CD4-positive, alpha-beta T cell treated with Interleukin-1 beta for 1 hour (primary cell): ENCODE measurements around the gene CTSO.

Experiments
- DNase-seq, 2 donors: peaks; one replicate each; pipeline ENCODE4 v3.0.0-alpha.2; 2020 to 2022

Gene CTSO

DNA sequence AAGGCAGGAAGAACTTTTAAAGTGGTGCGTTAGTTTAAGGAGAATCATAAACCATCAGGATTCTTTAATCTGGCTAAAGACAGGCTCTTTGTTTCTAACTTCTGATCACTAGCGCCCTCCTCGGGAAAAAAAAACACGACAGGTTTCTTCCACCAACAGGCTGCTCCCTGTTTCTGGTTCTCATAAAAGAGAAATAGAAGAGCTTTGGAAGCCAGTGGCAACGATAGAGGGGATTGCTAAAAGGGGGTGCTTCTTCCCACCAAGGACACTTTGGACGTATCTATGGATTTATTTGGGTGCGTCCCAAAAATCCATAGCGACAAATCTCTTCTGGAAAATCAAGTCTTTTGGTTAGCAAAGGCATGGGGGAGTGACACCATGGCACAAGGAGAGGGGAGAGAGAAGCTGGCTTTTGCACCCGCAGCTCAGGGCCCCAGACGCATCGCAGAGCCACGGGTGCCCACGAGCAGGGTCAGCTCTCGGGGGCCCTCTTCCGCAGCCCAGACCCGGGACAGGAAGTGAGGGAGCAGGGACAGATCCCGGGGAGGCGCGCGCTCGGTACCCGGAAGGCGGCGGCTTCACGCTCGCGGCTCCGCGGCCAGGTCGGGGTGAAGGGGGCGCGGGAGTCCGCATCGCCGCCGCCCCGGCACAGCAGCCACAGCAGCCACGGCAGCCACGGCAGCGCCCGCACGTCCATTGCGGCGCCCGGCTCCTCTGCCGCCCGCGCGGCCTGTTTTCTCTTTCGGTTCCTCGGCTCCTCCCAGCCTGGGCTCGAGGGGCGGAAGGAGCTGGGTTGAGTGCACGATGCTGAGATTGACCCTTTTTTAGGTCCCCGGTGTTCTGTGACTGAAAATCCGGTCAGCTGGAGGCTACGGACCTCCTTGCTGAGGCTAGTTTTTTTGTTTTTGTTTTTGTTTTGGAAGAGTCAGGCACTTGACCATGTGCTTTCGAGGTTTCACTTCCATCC is at the start of gene CTSO:
Gene CTSO (minus strand): TSS at position 716 of the 967 bp plus-strand sequence. CDS start 19 bp downstream, at position 697.
- DNase-seq: peak; percentile 68 to 77

DNA sequence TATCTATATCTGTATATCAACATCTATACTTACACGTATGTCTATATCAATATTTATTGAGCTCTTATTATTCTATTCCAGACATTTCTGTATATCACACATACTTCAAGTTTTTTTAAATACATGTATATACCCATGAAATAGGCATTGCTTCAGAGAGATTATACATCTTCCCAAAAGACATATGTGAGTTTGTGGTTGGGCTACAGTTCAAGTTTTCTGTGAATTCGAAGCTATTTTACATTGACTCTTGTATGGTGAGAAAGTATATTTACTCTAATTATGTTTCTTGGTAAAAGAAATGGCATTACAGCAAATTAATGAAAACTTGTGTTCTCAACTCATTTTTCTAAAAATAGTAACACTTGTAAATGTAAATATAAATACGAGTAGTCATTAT is 46.8 kb upstream of the CTSO start:
- no peak for DNase-seq

- no peak for DNase-seq
Measured at GRCh38 chr4:155999725-156000124, 46.1 kb upstream of the CTSO start.

GRCh38 chr4:155995069-155995468 is 41.4 kb upstream of the CTSO start:
- no peak for DNase-seq

DNA sequence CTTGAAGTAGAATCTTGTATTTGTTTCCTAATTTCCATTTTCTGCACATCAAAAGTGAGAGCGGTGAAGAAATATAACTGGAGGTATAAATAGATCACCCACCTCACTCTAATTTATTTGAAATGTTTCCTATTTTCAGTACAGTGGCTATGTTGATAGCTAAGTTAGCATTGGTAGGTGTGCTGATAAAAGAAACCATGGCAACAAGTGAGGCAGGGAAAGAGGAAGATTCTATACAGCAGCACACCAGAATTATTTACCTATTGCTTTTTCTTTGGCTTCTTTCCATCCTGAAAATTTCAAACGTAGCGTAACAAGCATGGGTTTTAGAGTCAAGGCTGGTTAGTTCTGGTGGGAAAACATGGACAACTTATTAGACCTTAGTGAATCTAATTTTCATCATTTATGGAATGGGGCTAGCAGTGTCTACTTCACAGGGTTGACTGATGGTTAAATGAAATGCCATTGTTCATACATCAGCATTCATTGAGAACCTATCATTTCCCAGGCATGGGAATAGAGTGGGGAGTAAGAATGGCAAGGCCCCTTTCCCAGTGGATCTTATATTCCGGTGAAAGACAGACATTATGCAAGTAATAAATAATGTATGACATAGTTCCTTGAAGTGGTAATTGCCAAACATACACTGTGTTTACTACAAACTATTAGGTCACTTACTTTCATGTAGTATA is 30.6 kb upstream of the CTSO start:
- DNase-seq: no peak

DNA sequence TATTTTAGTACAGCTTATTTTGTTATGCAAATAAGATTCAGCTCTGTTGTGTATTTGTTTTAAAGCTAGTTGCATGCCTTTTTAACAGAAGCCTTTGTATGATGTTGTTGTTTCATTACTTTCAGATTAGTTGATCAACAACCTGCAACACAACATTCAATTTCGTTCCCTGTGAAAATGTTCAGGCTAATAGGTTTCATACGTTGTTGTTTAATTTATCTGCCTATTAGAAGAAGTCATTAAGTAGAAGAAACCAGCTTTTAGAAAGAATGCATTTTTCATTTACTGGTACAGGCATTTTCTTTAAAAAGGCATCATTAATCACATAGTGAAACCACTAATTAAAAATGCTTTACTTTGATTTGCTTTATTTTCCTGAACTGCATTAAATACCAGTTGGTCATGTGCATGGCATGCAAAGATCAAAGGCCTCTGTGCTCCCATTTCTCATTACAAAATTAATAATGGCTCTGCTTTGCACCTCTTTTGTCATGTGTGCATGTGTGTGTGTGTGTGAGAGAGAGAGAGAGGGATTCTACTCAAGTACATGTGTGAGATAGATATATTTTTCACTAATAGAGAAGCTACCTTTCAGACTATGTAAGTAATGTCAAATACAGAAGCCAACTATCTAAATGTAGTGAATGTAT is 29.2 kb upstream of the CTSO start:
- no peak for DNase-seq

DNA sequence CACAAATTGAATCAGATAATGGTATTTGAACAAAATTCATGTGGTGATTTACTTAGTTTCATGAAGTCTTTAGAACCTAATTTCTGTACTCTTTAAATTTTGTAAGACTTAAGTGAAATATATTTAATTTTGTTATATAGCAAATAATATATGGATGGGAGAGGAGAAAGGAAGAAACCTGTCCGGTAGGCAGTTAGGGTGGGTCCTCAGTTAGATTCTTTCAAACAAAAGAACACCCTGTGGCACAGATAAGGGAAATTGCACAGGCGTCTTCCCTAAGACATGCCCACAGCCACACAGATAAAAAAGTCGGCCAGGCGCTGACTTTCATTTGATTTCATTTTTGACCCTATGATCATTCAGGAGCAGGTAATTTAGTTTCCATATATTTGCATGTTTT is 25.1 kb upstream of the CTSO start:
- DNase-seq: no peak

DNA sequence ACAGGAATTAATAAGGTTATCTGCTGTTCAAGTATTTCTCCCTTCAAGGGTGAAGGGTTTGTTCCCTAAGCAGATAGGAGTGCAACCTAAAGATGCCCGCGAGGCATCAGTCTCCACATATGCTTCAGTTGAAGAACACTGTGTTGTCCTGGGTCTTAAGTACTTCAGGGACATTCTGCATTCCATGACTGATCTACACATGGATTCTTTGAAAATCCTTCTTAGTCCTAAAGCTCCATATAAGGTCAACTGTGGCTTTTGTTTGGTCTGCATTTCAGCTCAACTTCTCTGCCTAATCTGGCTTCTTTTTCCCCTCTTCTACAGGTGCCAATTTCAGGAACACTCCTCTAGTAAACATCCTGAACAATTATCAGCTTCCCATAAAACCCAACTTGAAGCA is 21.8 kb upstream of the CTSO start:
- DNase-seq: no peak

DNA sequence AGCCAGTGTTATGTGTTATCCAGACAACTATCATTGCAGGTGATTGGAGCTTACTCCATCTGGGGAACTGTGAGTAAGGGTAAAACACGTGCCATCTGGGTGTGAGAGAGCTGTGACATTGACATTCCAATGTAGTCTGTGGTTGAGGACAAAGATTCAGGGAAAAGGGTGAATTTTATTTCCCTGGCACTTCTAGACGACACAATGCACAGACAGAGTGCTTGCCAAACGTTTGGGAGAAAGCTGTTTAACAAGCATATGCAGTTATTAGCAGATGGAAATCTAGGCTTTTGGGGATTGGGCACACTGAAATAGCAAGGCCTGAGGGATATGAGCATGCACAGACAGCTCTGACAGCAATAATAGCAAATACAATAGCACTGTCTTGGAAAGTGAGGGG is 21.3 kb upstream of the CTSO start:
- no peak for DNase-seq

- DNase-seq: no peak
Measured at GRCh38 chr4:155974476-155974749, 20.7 kb upstream of the CTSO start.

- DNase-seq: no peak
Measured at GRCh38 chr4:155973639-155974475, 20.2 kb upstream of the CTSO start.

DNA sequence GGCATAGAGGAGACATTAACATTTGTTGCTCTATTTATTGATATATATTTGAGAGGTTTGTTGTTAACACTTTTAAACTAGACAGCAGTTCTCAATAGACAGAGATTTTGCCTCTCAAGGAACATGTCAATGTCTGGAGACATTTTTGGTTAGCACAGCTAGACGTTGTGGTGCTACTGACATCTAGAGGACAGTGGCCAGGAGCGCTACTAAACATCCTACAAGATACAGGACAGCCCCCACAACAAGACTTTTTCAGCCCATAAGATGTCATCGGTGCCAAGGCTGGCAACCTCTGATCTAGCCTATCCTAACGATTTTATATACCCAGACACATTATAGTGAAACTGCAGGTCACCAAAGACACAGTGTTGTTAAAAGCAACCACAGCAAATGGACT is 18.4 kb upstream of the CTSO start:
- no peak for DNase-seq

- no peak for DNase-seq
Measured at GRCh38 chr4:155966731-155967395, 13.2 kb upstream of the CTSO start.

- DNase-seq: no peak
Measured at GRCh38 chr4:155966171-155966570, 12.5 kb upstream of the CTSO start.

DNA sequence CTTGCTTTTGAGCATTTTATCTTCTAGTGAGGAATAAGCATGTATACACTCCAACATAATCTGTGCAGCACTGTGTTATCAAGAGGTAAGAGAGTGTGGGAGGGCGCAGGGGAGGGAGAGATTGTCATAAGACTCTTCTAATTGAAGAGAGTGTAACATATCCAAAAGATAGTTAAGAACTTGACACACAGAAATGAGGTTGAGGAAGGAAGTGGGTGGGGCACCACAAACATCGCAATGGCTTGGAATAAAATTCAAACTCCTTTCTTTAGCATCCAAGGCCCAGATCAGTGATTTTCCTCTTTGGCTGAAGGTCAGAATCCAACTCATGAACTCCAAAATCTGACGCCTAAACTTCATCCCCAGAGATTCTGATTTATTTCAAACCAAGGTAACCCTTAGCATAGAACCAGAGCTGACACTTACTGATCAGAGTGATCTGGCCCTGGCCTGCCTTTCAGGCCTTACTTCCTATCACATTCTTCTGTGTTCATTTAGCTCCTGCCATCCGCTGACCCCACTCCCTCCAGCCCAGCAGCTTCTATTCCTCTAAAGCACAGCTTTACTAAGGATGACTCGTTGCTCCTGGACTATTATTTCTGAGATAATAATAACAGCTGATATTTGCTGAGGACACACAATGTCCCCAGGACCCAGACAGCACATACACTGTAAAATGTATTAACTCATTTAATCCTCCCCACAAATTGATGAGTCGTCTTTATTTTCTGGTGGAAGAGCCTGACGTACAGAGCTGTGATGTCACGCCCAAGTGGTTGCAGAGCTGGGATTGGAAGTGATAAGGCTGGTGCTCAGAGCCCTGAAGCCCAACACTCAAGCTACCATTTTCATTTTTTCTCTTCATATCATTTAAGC is 10.6 kb upstream of the CTSO start:
- DNase-seq: no peak

GRCh38 chr4:155962767-155963166 is 9.1 kb upstream of the CTSO start:
- no peak for DNase-seq

GRCh38 chr4:155961575-155961974 is 7.9 kb upstream of the CTSO start:
- DNase-seq: no peak

GRCh38 chr4:155960522-155960921 is 6.9 kb upstream of the CTSO start:
- no peak for DNase-seq

GRCh38 chr4:155959417-155959816 is 5.8 kb upstream of the CTSO start:
- no peak for DNase-seq

DNA sequence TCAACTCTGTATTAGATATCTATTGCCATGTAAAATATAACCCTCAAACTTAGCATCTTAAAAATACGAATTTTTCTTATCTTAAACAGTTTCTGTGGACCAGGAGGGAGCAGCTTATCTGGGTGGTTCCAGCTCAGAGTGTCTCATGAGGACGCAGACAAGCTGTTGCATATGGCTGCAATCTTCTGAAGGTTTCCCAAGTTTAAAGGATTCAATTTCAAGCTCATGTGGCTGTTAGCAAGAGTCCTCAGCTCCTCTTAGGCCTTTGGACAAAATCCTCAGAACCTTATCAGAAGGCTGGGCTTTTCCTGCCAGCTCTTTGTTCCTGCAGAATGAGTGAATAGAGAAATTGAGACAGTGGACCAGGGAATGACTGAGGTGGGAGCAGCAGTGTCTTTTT is 2.8 kb upstream of the CTSO start:
- no peak for DNase-seq

DNA sequence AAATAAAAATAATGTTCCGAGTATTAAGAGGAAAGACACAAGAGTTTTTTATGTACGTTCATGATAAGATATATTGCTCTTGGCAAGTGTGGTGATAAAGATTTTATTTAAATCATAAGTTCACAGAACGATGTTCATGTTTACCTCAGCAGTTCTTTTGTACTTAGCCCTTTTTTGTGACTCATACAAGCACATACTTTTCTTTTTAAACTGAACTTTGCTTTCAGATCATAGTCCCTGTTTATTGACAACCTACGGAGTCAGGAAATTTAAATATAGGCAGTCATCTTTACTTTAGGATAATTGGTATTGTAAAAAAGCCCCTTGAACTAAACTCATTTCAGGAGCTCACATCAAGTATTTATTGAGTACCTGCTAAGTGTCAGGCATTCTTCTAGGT is 1.3 kb upstream of the CTSO start:
- DNase-seq: no peak
